HG03460 (cell line): ENCODE measurements around the gene SBK2.
"Not testable (repeated sequence)": the region's sequence is repeated elsewhere in the genome, so short reads cannot be mapped to it uniquely, and the experiment has no call there.

ENCODE experiments used
- ATAC-seq: cut with Tn5 transposase; IDR thresholded peaks from one replicate; pipeline ENCODE4 v1.9.1; 2021; ENCODE audit not compliant: unreplicated experiment

The SBK2 gene, protein sequence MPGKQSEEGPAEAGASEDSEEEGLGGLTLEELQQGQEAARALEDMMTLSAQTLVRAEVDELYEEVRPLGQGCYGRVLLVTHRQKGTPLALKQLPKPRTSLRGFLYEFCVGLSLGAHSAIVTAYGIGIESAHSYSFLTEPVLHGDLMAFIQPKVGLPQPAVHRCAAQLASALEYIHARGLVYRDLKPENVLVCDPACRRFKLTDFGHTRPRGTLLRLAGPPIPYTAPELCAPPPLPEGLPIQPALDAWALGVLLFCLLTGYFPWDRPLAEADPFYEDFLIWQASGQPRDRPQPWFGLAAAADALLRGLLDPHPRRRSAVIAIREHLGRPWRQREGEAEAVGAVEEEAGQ

GRCh38 chr19:55536951-55537740 lies at the start of gene SBK2:
Gene SBK2, minus strand, starts transcription at chr19:55537133. Its CDS starts 839 bp downstream, at chr19:55536294.
- no peak for ATAC-seq

GRCh38 chr19:55585658-55586339 lies 48.9 kb upstream of the SBK2 start:
- no peak for ATAC-seq

GRCh38 chr19:55584871-55585270 lies 47.9 kb upstream of the SBK2 start:
- ATAC-seq = no peak

DNA sequence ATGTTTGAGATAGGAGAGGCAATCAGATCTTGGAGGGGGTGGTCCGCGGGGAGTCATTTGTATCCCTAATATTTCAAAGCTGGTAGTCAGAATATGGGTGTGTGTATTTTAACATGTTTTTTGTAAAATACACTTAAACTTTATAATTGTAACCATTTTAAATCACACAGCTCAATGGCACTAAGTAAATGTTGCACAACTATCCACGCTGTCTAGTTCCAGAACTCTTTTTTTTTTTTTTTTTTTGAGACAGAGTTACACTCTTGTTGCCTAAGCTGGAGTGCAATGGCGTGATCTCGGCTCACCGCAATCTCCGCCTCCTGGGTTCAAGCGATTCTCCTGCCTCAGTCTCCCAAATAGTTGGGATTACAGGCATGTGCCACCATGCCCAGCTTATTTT lies 47.0 kb upstream of the SBK2 start:
- not testable (repeated sequence) for ATAC-seq

DNA sequence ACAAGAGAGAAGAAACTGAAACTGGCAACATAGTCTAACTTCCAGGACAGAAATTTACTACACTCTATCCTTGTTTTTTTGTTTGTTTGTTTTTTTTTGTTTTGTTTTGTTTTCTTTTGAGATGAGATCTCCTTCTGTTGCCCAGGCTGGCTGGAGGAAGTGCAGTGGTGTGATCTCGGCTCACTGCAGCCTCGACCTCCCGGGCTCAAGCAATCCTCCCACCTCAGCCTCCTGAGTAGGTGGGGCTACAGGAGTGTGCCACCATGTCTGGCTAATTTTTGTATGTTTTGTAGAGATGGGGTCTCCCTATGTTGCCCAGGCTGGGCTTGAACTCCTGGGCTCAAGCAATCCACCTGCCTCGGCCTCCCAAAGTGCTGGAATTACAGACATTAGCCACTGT lies 45.4 kb upstream of the SBK2 start:
- ATAC-seq = not testable (repeated sequence)

DNA sequence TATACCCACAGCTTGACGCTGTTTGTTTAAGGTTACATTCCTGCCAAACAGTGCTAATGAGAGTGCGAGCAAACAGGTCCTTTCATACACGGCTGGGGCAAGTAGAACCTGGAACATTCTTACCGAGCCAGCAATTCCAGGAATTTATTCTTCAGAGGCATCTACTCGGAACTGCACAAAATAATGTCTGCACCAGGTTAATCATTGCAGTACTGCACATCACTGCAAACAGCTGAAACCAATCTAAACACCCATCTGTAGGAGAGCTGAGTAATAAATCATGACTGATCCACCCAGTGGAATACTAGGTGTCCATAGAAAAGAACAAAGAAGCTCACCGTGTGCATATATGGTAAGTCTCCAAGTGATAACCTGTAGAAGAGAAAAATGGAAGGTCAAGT lies 44.9 kb upstream of the SBK2 start:
- no peak for ATAC-seq

- no peak for ATAC-seq
Measured at GRCh38 chr19:55581145-55581822, 44.4 kb upstream of the SBK2 start.

- ATAC-seq = no peak
Measured at GRCh38 chr19:55580628-55581144, 43.8 kb upstream of the SBK2 start, which contains the start of gene ZNF579. Gene ZNF579, minus strand, starts transcription at chr19:55580848. Its CDS starts 1,209 bp downstream, at chr19:55579639.

- no peak for ATAC-seq
Measured at GRCh38 chr19:55579766-55580621, 43.1 kb upstream of the SBK2 start.

- no peak for ATAC-seq
Measured at GRCh38 chr19:55578761-55579747, 42.1 kb upstream of the SBK2 start.

GRCh38 chr19:55578031-55578760 lies 41.3 kb upstream of the SBK2 start:
- no peak for ATAC-seq

DNA sequence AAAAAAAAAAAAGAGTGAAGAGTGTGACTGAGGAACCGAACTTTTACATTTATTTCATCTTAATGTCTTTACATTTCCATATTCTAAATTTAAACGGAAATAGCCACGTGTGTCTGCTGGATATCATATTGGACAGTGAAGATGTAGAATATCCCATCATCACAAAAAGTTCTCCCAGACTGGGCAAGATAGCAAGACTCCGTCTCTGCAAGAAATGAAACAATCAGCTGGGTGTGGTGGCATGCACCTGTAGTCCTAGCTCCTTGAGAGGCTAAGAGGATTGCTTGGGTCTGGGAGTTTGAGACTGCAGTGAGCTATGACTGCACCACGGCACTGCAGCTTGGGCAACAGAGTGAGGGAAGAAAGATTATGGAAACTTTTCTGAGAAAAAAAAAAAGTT lies 39.8 kb upstream of the SBK2 start:
- no peak for ATAC-seq

- ATAC-seq = not testable (repeated sequence)
Measured at GRCh38 chr19:55573929-55574328, 37.0 kb upstream of the SBK2 start.

GRCh38 chr19:55569477-55569876 lies 32.5 kb upstream of the SBK2 start:
- not testable (repeated sequence) for ATAC-seq

- no peak for ATAC-seq
Measured at GRCh38 chr19:55567708-55568328, 30.9 kb upstream of the SBK2 start.

DNA sequence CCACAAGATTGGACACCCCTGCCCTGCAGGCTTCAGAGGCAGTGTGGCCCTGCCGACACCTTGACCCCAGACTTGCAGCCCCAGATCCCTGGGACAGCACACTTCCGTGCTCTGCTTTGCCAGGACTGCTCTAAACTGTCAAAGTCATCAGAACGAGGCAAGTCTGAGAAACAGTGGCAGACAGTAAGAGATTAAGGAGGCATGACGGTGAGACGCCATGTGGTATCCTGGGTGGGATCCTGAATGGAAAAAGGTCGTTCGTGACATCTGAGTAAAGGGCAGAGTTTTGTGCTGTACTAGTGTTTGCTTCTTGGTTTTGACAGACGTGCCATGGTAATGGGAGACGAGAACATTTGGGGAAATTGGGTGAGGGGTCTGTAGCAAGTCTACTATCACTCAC lies 29.9 kb upstream of the SBK2 start:
- ATAC-seq = no peak

GRCh38 chr19:55563261-55563690 lies 26.3 kb upstream of the SBK2 start:
- no peak for ATAC-seq
